Psoas muscle (tissue), 8 donors: ENCODE data around the gene HOMER2. TPM values are rescaled to one million over a fixed set of nuclear protein-coding genes. Genes with fewer than 3 reads are reported as not detected.

Experiments used
- ATAC-seq, 4 donors: fragments of 200-7000 bp; cut with Tn5 transposase; one replicate each; pipeline ENCODE4 v1.9.1; 2020; ENCODE audit warnings: moderate library complexity in 3 of 4, mild to moderate bottlenecking in 2 of 4
- DNase-seq, 2 donors: peaks; one replicate each; pipeline ENCODE4 v3.0.0-alpha.2; 2020
- H3K27ac ChIP-seq: fragments of 200-600 bp; one replicate; pipeline ENCODE4 v1.8.0; 2022
- H3K27me3 ChIP-seq, 3 donors: fragments of 200-600 bp in 1 of 3; one replicate each; pipeline versions ENCODE4 v1.6.1 to v1.8.0; 2013 to 2022; ENCODE audit warnings: low read length in 2 of 3, mild to moderate bottlenecking in 2 of 3, moderate library complexity in 1 of 3; ENCODE audit not compliant: insufficient read depth in 3 of 3
- H3K36me3 ChIP-seq, 2 donors: fragments of 200-600 bp in 1 of 2; one replicate each; pipeline versions ENCODE4 v1.6.1 to v1.8.0; 2013 to 2022; ENCODE audit warnings: low read depth in 1 of 2, mild to moderate bottlenecking in 1 of 2, moderate library complexity in 1 of 2; ENCODE audit not compliant: insufficient read depth in 1 of 2
- H3K4me1 ChIP-seq: fragments of 200-600 bp; one replicate; pipeline ENCODE4 v1.8.0; 2022
- H3K4me3 ChIP-seq: fragments of 200-600 bp; one replicate; pipeline ENCODE4 v1.8.0; 2022; ENCODE audit warnings: mild to moderate bottlenecking
- H3K9me3 ChIP-seq: fragments of 200-600 bp; one replicate; pipeline ENCODE4 v1.8.0; 2022
- CTCF ChIP-seq: fragments of 200-600 bp; IDR thresholded peaks from one replicate; pipeline ENCODE4 v1.8.0; 2022; ENCODE audit warnings: antibody characterized with exemption
- WGBS, 3 donors: extraction: QIAGEN DNeasy Blood & Tissue Kit; methylation state at CpG; one replicate each; pipeline versions ENCODE4 v1.1.6 to v1.1.7; 2013; 5-methylcytosine and 5-hydroxymethylcytosine counted together
- intact Hi-C, 2 donors: fragments of 100-400 bp; cut with DNase I; formaldehyde crosslinking; loops; one replicate each; pipeline versions ENCODE4 v1.11.0 to v1.14.2; 2022
- polyA plus RNA-seq, 3 donors: library from polyadenylated mRNA; stranded (reverse); fragments of 200-250 nt; gene quantifications; one replicate each; pipeline ENCODE4 v1.2.3, GENCODE V29; 2013
- total RNA-seq, 4 donors: library from RNA; stranded (reverse); fragmentation: NEBNext Ultra II Directional in 2 of 4; extraction: Animal tissue kit (Norgen Biotek cat#: 25700) in 2 of 4; gene quantifications; one replicate each; pipeline versions ENCODE4 v1.2.1 to v1.2.4, GENCODE V29; 2021 to 2023
- donor health status: healthy with polysubstance abuse.
- donor health status: DM: no; HTN: no; CAD: no; lungs with moderate emphysema.
- donor health status: Bipolar disorder and iron deficiency.
- donor health status: healthy.
- donor health status: DM: yes; HTN: yes; CAD: no.
- donor health status: DM: no; HTN: no; CAD: no.
- donor health status: DM: no; HTN: no; CAD: no.
- donor health status: DM: yes; HTN: yes; CAD: no.

Gene HOMER2
- total and polyA plus RNA-seq, 7 donors, result 27.2 to 119 (median 53.9) TPM

- 70 to 83% (median 73%) methylated on average over 11 of the region's 11 CpGs for WGBS, 3 donors
- TF ChIP-seq CTCF, result no peak
- Histone ChIP-seq H3K9me3 (no peaks in the 10 kb centered on the region), H3K4me3 (no peak overlapping the region), H3K36me3 (peaks cover 0 to 24% of the 10 kb centered on the region in 2 donors), H3K27me3 (no peaks in the 10 kb centered on the region), H3K4me1 (no peaks in the 10 kb centered on the region), H3K27ac (no peak overlapping the region)
- no peak for DNase-seq
- intact Hi-C loops, result no loop called here
- no peak for ATAC-seq
These were observed 93.6 kb downstream of the HOMER2 start for GRCh38 chr15:82858932-82859331.

GRCh38 chr15:82856397-82857170 lies 95.9 kb downstream of the HOMER2 start:
- no peak overlapping the region for H3K4me3 ChIP-seq
- H3K27ac ChIP-seq, result no peak overlapping the region
- TF ChIP-seq CTCF, result no peak
- 88 to 91% (median 89%) methylated on average over 10 of the region's 10 CpGs for whole genome bisulfite sequencing, 3 donors
- H3K27me3 ChIP-seq, result no peaks in the 10 kb centered on the region
- ATAC-seq (peak in 2 of 4 donors; percentile 6 to 23), DNase-seq (peak in 1 of 2 donors; percentile 18)
- no peaks in the 10 kb centered on the region for H3K4me1 ChIP-seq
- no peaks in the 10 kb centered on the region for H3K9me3 ChIP-seq
- H3K36me3 ChIP-seq, result peaks cover 0 to 37% of the 10 kb centered on the region in 2 donors
- intact Hi-C loops, result no loop called here

GRCh38 chr15:82855286-82856100 lies 97.0 kb downstream of the HOMER2 start:
- Histone ChIP-seq H3K27me3 (no peaks in the 10 kb centered on the region), H3K27ac (no peak overlapping the region), H3K36me3 (peaks cover 0 to 48% of the 10 kb centered on the region in 2 donors), H3K9me3 (no peaks in the 10 kb centered on the region), H3K4me3 (no peak overlapping the region), H3K4me1 (no peaks in the 10 kb centered on the region)
- no peak for ATAC-seq
- DNase-seq, result no peak
- TF ChIP-seq CTCF, result no peak
- intact Hi-C loops, result no loop called here
- 80 to 83% (median 82%) methylated on average over 14 to 17 of the region's 17 CpGs for WGBS, 3 donors

- Histone ChIP-seq H3K4me3 (no peak overlapping the region), H3K27me3 (no peaks in the 10 kb centered on the region), H3K27ac (no peak overlapping the region), H3K4me1 (peaks cover 6% of the 10 kb centered on the region), H3K9me3 (no peaks in the 10 kb centered on the region), H3K36me3 (peaks cover 0 to 52% of the 10 kb centered on the region in 2 donors)
- intact Hi-C loops, result loop anchor here (5.0 kb wide), 2 partner anchors 133 to 148 kb away; partner anchors contain the start of gene RAMAC (in 1 of the 2)
- DNase-seq (no peak), ATAC-seq (no peak)
- WGBS, 3 donors, result 89 to 95% (median 93%) methylated on average over 21 of the region's 21 CpGs
- TF ChIP-seq CTCF, result no peak
These were observed 98.0 kb downstream of the HOMER2 start for GRCh38 chr15:82854554-82854953.
